Mammary epithelial cell (primary cell): ENCODE results near the gene NNAT.

Experiments
- EZH2 ChIP-seq: IDR thresholded peaks from 2 replicates; pipeline ENCODE4 v1.6.1; 2012; ENCODE audit warnings: low read length, inconsistent platforms, borderline replicate concordance
- TF ChIP-seq, protein P1 (sequence below), 2 donors: IDR thresholded peaks in 1 of 2; conservative IDR thresholded peaks in 1 of 2; 2 replicates each; pipeline ENCODE4 v1.5.1; 2011 to 2012; ENCODE audit warnings: inconsistent platforms in 2 of 2, low read length in 2 of 2, mild to moderate bottlenecking in 2 of 2, control low read depth in 1 of 2, low read depth in 1 of 2; ENCODE audit not compliant: insufficient read depth in 1 of 2; ENCODE audit errors: extremely low read depth in 1 of 2

DNA sequence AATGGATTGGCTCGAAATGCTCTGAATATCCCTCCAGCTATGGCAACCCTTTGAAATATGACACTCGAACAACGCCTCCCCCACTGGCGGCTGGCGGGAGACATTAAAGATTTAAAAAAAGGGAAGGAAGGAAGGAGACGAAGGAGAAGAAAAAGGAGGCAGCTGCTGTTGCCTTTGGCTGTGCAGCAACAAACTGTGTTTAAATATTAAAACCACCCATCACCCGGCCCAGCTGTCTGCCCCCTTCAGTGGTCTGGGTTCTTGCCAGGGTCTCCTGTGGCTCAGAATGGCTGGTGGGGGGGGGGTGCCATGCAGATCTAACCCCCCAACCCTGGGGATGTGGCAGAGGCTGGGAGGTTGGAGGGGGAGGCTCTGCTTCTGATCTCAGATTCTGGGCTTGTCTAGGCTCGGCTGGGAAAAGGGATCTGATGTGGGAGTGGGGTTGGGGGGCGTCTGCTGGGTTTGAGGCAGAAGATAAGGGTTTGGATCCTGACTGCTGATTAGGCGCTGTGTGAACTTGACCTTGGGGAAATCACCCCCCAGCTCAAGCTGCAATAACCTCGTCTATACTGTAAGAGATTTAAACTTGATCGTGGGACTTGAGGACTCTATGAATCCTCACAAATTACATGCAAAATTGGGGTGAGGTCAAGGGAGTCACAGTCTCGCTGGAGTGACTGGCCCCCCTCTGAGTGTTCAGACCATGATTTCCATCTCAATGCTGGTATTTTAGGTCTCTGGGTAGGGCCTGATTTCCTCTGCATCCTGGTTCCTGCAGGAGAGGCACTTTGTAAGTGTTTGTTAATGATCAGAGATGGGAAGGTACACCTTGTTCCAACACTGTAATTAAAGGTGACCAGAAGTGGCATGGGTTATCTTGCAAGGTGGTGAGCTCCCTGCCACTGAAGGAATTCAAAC, 46.9 kb downstream of the NNAT start:
- TF ChIP-seq, protein P1, sequence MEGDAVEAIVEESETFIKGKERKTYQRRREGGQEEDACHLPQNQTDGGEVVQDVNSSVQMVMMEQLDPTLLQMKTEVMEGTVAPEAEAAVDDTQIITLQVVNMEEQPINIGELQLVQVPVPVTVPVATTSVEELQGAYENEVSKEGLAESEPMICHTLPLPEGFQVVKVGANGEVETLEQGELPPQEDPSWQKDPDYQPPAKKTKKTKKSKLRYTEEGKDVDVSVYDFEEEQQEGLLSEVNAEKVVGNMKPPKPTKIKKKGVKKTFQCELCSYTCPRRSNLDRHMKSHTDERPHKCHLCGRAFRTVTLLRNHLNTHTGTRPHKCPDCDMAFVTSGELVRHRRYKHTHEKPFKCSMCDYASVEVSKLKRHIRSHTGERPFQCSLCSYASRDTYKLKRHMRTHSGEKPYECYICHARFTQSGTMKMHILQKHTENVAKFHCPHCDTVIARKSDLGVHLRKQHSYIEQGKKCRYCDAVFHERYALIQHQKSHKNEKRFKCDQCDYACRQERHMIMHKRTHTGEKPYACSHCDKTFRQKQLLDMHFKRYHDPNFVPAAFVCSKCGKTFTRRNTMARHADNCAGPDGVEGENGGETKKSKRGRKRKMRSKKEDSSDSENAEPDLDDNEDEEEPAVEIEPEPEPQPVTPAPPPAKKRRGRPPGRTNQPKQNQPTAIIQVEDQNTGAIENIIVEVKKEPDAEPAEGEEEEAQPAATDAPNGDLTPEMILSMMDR (conservative IDR thresholded peaks at IDR 0.05 in 1 of 2, IDR thresholded peaks at IDR 0.05 in 1 of 2; ENCODE audit: extremely low read depth in 1 of 2, insufficient read depth in 1 of 2, low read depth in 1 of 2, low read length in 2 of 2): no peak
- no peak for TF ChIP-seq EZH2
